Rectal smooth muscle tissue (tissue), 1 donor: Measurements from ENCODE around the gene B4GALT7.

Experiments used
- H3K27ac ChIP-seq: one replicate; pipeline ENCODE4 v1.7.0; 2013; ENCODE audit warnings: low read depth, low read length, inconsistent platforms
- H3K27me3 ChIP-seq: one replicate; pipeline ENCODE4 v1.7.0; 2013; ENCODE audit warnings: low read length; ENCODE audit not compliant: control insufficient read depth, insufficient read depth
- H3K36me3 ChIP-seq: one replicate; pipeline ENCODE4 v1.7.0; 2013; ENCODE audit warnings: low read length; ENCODE audit not compliant: control insufficient read depth, insufficient read depth
- H3K4me1 ChIP-seq: one replicate; pipeline ENCODE4 v1.7.0; 2013; ENCODE audit warnings: low read length; ENCODE audit not compliant: control insufficient read depth, insufficient read depth
- H3K4me3 ChIP-seq: one replicate; pipeline ENCODE4 v1.7.0; 2013; ENCODE audit warnings: low read length
- H3K9ac ChIP-seq: one replicate; pipeline ENCODE4 v1.7.0; 2013; ENCODE audit warnings: low read length

Gene B4GALT7

GRCh38 chr5:177606071-177607051 is 6.4 kb downstream of the B4GALT7 start:
- H3K27ac ChIP-seq, result no peak overlapping the region
- H3K4me3 ChIP-seq, result no peak overlapping the region
- H3K4me1 ChIP-seq, result no peaks in the 10 kb centered on the region
- no peaks in the 10 kb centered on the region for H3K36me3 ChIP-seq
- no peak overlapping the region for H3K9ac ChIP-seq
- H3K27me3 ChIP-seq, result no peaks in the 10 kb centered on the region

DNA sequence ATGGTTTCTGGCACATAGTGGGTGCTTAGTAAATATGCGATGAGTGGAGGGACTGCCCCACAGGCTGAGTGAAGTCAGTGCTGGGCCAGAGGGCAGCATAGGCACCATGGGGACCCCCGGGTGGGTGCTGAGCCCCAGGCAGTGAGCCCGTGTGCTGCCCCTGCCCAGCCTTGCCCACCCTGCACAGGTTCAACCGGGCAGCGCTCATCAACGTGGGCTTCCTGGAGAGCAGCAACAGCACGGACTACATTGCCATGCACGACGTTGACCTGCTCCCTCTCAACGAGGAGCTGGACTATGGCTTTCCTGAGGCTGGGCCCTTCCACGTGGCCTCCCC is 7.2 kb downstream of the B4GALT7 start:
- H3K4me3 ChIP-seq, result no peak overlapping the region
- no peaks in the 10 kb centered on the region for H3K4me1 ChIP-seq
- H3K27me3 ChIP-seq, result no peaks in the 10 kb centered on the region
- no peaks in the 10 kb centered on the region for H3K36me3 ChIP-seq
- H3K27ac ChIP-seq, result no peak overlapping the region
- no peak overlapping the region for H3K9ac ChIP-seq

GRCh38 chr5:177607452-177608192 is 7.7 kb downstream of the B4GALT7 start:
- H3K27ac ChIP-seq, result no peak overlapping the region
- no peak overlapping the region for H3K9ac ChIP-seq
- no peak overlapping the region for H3K4me3 ChIP-seq
- no peaks in the 10 kb centered on the region for H3K36me3 ChIP-seq
- no peaks in the 10 kb centered on the region for H3K27me3 ChIP-seq
- no peaks in the 10 kb centered on the region for H3K4me1 ChIP-seq

GRCh38 chr5:177608243-177609075 is 8.5 kb downstream of the B4GALT7 start:
- Histone ChIP-seq H3K36me3 (no peaks in the 10 kb centered on the region), H3K4me1 (no peaks in the 10 kb centered on the region), H3K27me3 (no peaks in the 10 kb centered on the region), H3K4me3 (no peak overlapping the region), H3K9ac (no peak overlapping the region), H3K27ac (no peak overlapping the region)

GRCh38 chr5:177609076-177610059 is 9.4 kb downstream of the B4GALT7 start:
- H3K27ac ChIP-seq, result no peak overlapping the region
- H3K4me1 ChIP-seq, result no peaks in the 10 kb centered on the region
- H3K9ac ChIP-seq, result no peak overlapping the region
- no peaks in the 10 kb centered on the region for H3K36me3 ChIP-seq
- no peaks in the 10 kb centered on the region for H3K27me3 ChIP-seq
- no peak overlapping the region for H3K4me3 ChIP-seq

DNA sequence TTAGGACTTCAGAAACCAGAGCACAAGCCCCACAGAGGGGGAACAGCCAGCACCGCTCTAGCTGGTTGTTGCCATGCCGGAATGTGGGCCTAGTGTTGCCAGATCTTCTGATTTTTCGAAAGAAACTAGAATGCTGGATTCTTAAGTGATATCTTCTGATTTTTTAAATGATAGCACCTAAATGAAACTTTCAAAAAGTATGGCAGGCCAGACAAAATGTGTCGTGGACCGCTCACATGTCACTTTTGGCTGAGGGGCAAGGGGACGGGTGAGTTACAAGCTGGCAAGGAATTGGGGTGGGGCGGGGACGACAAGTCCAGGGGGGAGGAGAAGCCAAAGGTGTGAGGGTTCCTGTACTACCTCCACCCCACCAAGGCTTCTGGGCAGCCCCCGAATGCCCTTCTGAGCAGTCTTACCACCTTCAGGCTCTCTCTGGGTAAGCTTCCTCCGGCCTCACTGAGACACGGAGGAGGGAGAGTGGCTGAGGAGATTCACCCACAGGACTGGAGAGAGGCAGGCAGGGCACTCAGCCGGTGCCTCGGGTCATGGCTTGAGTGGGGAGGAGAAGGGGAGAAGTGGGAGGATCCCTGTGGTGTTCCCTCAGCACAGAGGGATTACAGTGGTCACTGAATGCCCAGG is 10.3 kb downstream of the B4GALT7 start:
- H3K4me3 ChIP-seq, result no peak overlapping the region
- H3K9ac ChIP-seq, result no peak overlapping the region
- no peaks in the 10 kb centered on the region for H3K4me1 ChIP-seq
- no peak overlapping the region for H3K27ac ChIP-seq
- H3K36me3 ChIP-seq, result no peaks in the 10 kb centered on the region
- no peaks in the 10 kb centered on the region for H3K27me3 ChIP-seq

DNA sequence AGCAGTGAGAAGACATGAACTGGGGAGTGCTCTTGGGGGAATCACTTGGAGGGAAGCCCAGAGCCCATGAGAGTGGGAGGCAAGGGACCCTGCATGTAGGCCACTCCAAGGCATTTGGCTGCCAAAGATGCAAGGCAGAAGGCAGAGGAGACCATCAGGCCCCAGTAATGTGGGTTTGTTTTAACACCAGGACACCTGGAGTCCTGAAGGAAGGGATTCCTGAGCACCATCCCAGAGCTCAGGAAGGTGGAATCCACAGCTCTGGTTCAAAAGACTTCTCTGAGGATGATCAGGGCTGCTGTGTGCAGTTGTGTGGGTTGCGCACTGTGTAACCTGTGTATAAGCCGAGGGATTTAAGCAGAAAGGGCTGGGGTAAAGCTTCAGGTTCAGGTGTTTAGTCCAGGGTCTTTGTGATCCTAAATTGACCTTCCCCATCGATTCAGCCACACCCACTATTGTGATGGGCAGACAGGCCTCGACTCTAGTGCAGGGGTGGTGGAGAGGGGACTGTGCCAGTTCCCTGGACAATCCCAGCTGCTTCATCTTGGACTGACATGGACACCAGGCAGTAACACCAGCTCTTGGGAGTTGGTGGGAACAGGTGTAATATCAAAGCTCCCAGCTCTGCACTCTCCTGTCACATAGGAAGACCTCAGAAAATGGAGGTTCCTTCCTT is 11.0 kb downstream of the B4GALT7 start:
- Histone ChIP-seq H3K27me3 (no peaks in the 10 kb centered on the region), H3K4me1 (no peaks in the 10 kb centered on the region), H3K9ac (no peak overlapping the region), H3K36me3 (no peaks in the 10 kb centered on the region), H3K27ac (no peak overlapping the region), H3K4me3 (no peak overlapping the region)

DNA sequence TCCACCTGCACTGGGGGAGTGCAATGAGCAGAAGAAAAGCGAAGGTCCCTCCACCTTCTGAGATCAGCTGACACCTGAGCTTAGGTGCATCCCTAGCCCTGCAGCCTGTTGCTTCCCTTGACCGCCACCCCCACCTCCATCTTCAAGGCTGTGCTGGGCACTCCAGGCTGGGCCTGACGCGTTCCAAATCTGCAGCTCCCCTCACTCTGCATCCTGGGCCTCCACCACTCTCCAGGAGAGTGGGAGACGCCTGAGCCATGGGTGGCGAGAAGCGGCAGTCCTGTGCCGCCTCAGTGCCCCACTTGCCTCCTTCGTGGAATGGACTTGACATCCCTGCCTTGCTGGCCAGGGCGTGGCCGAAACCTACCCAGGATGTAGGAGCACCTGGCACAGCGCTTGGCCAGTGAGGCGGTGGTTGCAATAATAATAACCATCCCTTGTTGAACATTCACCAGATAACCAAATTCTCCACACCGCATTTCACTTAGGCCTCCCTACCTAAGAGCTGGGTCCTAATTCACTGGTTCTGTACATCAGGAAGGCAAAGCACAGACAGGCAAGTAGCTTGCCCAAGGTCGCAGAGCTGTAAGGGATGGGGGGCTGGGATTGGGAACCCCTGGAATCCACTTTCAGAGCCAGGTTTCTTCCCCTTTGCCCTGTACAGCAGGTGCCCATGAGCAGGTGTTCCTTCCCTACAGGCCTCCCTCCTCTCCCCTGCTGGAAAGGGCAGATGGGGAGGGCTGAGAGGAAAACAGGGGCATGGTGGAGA is 11.7 kb downstream of the B4GALT7 start:
- no peak overlapping the region for H3K27ac ChIP-seq
- H3K4me3 ChIP-seq, result no peak overlapping the region
- no peak overlapping the region for H3K9ac ChIP-seq
- no peaks in the 10 kb centered on the region for H3K4me1 ChIP-seq
- H3K27me3 ChIP-seq, result no peaks in the 10 kb centered on the region
- H3K36me3 ChIP-seq, result no peaks in the 10 kb centered on the region

DNA sequence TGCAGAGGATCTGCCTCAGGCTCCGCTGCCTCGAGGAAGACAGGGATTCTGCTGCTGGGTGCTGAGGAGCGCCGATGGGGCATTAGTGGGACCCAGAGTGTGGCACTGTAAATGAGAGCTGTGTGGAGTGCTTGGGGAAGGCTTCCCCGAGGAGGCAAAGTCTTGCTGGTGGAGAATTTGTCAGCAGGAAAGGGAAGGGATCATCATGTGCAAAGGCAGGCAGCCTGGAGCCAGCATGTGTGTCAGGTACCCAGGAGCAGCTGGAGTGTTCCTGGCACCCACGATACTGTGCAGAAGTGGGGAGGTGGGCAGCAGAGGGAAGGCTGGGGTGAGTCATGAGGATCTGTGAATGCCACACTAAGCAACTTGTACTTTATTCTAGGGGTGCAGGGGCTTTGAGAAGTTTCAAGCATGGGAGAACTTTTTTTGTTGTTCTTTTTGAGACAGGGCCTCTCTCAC is 12.3 kb downstream of the B4GALT7 start:
- no peaks in the 10 kb centered on the region for H3K36me3 ChIP-seq
- no peak overlapping the region for H3K9ac ChIP-seq
- no peaks in the 10 kb centered on the region for H3K4me1 ChIP-seq
- no peak overlapping the region for H3K27ac ChIP-seq
- H3K27me3 ChIP-seq, result no peaks in the 10 kb centered on the region
- H3K4me3 ChIP-seq, result no peak overlapping the region

DNA sequence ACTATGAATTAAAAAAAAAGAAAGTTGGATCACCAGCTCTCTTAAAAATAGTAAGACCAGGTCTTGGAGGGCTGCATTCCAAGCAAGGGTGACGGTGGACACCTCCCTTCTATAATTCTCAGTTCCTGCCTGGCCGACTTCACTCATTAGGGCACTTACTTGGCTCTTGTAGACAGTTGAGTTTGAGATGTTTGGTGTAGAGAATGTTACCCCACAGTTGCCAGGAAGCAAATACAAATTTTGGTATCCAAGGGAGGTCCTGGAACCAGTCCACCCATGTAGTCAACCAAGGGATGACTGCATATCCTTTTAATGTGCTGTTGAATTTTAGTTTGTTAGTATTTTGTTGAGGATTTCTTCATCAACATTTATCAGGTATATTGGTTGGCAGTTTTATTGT is 20.6 kb downstream of the B4GALT7 start:
- H3K36me3 ChIP-seq, result peaks cover 3% of the 10 kb centered on the region
- no peak overlapping the region for H3K4me3 ChIP-seq
- no peak overlapping the region for H3K9ac ChIP-seq
- no peaks in the 10 kb centered on the region for H3K4me1 ChIP-seq
- no peaks in the 10 kb centered on the region for H3K27me3 ChIP-seq
- H3K27ac ChIP-seq, result no peak overlapping the region
